Muscle layer of colon (tissue), 2 donors: Measurements from ENCODE around the gene ACTG1.

Experiments used
- H3K27ac ChIP-seq: one replicate; pipeline ENCODE4 v1.7.0; 2013; ENCODE audit warnings: low read depth, mild to moderate bottlenecking, low read length, moderate library complexity
- H3K27me3 ChIP-seq, 2 donors: one replicate each; pipeline ENCODE4 v1.7.0; 2013; ENCODE audit warnings: low read length in 2 of 2, mild to moderate bottlenecking in 2 of 2; ENCODE audit not compliant: insufficient read depth in 2 of 2, control insufficient read depth in 1 of 2
- H3K36me3 ChIP-seq: one replicate; pipeline ENCODE4 v1.7.0; 2013; ENCODE audit warnings: mild to moderate bottlenecking, low read length; ENCODE audit not compliant: insufficient read depth
- H3K4me1 ChIP-seq: one replicate; pipeline ENCODE4 v1.7.0; 2013; ENCODE audit warnings: mild to moderate bottlenecking, low read length; ENCODE audit not compliant: insufficient read depth
- H3K4me3 ChIP-seq, 2 donors: one replicate each; pipeline ENCODE4 v1.7.0; 2013; ENCODE audit warnings: low read length in 2 of 2, low read depth in 1 of 2, mild to moderate bottlenecking in 1 of 2, moderate library complexity in 1 of 2
- H3K9ac ChIP-seq: one replicate; pipeline ENCODE4 v1.7.0; 2013; ENCODE audit warnings: low read length
- H3K9me3 ChIP-seq: one replicate; pipeline ENCODE4 v1.7.0; 2013; ENCODE audit warnings: mild to moderate bottlenecking, low read length
- donor health status: abdominal sarcoma.
- donor health status: Adenocarcinoma of cecum.

Gene ACTG1

DNA sequence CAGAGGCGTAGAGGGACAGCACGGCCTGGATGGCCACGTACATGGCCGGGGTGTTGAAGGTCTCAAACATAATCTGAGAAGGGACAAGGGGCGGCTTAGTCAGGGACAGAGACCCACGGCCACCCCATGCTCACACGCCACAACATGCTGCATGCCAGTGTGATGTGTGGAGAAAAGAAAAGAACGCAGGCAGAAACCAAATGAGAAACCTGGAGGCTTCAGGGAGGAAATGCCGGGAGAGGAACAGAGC is 1.1 kb downstream of the ACTG1 start:
- peak overlapping the region; percentile 77 to 78 for H3K4me3 ChIP-seq
- H3K9me3 ChIP-seq = no peaks in the 10 kb centered on the region
- no peaks in the 10 kb centered on the region for H3K27me3 ChIP-seq
- peak overlapping the region; percentile 85 for H3K9ac ChIP-seq
- H3K4me1 ChIP-seq = peaks cover 14% of the 10 kb centered on the region
- H3K36me3 ChIP-seq = peaks cover 38% of the 10 kb centered on the region
- peak overlapping the region; percentile 90 for H3K27ac ChIP-seq

DNA sequence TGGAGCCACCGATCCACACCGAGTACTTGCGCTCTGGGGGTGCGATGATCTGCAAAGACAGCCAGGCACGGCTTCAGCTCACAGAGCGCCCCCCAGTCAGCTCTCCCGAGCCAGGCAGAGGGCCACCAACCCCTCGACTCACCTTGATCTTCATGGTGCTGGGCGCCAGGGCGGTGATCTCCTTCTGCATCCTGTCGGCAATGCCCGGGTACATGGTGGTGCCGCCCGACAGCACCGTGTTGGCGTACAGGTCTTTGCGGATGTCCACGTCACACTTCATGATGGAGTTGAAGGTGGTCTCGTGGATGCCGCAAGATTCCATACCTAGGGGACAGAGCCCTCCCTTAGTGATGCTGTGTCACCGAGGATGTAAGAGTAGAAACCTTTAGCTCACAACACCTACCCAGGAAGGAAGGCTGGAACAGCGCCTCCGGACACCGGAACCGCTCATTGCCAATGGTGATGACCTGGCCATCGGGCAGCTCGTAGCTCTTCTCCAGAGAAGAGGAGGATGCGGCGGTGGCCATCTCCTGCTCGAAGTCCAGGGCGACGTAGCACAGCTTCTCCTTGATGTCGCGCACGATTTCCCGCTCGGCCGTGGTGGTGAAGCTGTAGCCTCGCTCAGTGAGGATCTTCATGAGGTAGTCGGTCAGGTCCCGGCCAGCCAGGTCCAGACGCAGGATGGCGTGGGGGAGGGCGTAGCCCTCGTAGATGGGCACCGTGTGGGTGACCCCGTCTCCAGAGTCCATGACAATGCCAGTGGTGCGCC is 1.6 kb downstream of the ACTG1 start:
- Histone ChIP-seq H3K4me3 (peak overlapping the region; percentile 77 to 78), H3K4me1 (peaks cover 10% of the 10 kb centered on the region), H3K27ac (peak overlapping the region; percentile 90), H3K36me3 (peaks cover 38% of the 10 kb centered on the region), H3K9me3 (no peaks in the 10 kb centered on the region), H3K9ac (peak overlapping the region; percentile 85), H3K27me3 (no peaks in the 10 kb centered on the region)

DNA sequence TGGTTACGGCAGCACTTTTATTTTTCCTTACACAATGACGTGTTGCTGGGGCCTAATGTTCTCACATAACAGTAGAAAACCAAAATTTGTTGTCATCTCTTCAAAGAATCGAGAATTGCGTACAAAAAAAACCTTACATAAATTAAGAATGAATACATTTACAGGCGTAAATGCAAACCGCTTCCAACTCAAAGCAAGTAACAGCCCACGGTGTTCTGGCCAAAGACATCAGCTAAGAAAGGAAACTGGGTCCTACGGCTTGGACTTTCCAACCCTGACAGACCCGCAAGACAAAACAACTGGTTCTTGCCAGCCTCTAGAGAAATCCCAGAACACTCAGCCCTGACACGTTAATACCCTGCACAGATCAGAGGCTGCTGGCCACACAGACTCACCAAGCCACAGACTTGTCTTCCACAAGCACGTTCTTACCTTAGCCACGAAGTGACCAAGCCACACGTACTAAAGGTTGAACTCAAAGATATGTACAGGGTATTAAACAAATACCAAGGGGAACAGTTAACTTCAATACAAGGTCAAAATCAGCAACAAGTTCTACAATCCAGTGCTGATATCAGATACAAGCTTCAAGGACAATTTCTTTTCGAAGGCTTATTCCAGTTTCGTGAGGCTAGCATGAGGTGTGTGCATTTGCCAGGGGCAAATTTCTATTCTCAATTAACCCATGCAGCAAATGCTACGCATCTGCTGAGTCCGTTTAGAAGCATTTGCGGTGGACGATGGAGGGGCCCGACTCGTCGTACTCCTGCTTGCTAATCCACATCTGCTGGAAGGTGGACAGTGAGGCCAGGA is 2.4 kb downstream of the ACTG1 start:
- no peaks in the 10 kb centered on the region for H3K9me3 ChIP-seq
- H3K36me3 ChIP-seq = peaks cover 38% of the 10 kb centered on the region
- peak overlapping the region; percentile 77 to 78 for H3K4me3 ChIP-seq
- peak overlapping the region; percentile 85 for H3K9ac ChIP-seq
- H3K27me3 ChIP-seq = no peaks in the 10 kb centered on the region
- peaks cover 10% of the 10 kb centered on the region for H3K4me1 ChIP-seq
- H3K27ac ChIP-seq = peak overlapping the region; percentile 90

DNA sequence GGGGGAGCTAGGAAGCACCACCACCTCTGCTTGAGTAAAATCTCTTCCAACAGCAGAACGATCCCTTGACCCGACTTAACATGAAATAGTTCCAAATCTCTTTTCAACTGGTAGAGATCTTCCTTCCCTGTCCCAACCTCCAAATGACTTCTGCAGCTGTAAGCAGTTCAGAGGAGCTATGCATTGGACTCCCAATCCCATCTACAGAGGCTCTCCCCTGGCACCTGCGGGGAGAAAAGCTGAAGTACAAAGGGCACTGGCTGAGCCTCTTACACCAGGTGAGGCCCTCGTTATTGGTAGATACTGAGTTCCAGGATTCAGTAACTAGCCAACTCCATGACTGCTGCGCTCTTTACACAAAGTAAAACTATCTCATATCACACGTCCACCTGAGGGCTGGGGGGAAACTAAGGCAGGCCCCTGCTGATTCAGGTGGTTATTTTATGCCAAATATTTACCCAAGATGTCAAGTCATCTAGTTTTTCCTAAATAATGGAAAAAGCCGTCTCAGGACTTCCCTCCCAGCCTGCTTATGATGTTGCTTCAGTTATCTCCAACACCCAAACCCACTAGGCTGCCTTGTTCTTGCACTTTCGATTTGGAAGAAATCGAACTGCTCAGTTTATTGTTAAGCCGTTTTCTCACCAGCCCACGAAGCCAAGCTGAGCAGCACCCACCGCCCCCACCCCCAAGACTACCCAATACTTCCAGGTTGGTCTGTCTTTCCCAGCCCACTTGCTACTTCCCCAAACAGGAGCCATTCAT is 3.2 kb downstream of the ACTG1 start:
- no peaks in the 10 kb centered on the region for H3K27me3 ChIP-seq

DNA sequence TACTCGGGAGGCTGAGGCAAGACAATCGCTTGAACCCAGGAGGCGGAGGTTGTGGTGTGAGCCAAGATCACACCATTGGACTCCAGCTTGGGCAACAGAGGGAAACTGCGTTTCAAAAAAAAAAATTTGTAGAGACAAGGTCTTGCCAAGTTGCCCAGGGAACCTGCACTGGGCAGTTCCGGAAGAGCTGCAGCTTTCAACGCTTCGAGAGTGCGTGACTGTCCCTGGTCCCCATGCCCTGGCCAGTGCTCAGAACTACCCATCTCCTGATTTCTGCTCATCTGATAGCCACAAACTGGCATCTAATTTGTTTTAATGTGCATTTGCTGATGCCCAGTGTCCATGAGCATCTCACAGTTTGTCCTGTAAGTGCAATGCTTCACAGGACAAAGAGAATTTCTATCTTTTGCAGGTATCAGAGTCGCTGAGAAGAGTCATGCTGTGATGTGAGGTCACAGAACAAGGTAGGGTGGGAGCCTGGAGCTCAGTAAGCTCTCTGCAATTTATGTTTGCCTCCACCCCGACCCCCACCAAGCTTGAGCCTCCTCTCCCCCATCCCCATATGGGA is 3.9 kb downstream of the ACTG1 start:
- Histone ChIP-seq H3K27me3 (no peaks in the 10 kb centered on the region), H3K4me1 (peaks cover 10% of the 10 kb centered on the region), H3K27ac (peak overlapping the region; percentile 74), H3K36me3 (peaks cover 38% of the 10 kb centered on the region), H3K4me3 (peak overlapping the region; percentile 77 to 78), H3K9me3 (no peaks in the 10 kb centered on the region), H3K9ac (peak overlapping the region; percentile 85)

More for the DNA sequence above, 3.2 kb downstream of the ACTG1 start:
- Histone ChIP-seq H3K9ac (peak overlapping the region; percentile 85), H3K4me1 (peaks cover 10% of the 10 kb centered on the region), H3K4me3 (peak overlapping the region; percentile 77 to 78), H3K9me3 (no peaks in the 10 kb centered on the region), H3K27ac (peak overlapping the region; percentile 74), H3K36me3 (peaks cover 38% of the 10 kb centered on the region)

DNA sequence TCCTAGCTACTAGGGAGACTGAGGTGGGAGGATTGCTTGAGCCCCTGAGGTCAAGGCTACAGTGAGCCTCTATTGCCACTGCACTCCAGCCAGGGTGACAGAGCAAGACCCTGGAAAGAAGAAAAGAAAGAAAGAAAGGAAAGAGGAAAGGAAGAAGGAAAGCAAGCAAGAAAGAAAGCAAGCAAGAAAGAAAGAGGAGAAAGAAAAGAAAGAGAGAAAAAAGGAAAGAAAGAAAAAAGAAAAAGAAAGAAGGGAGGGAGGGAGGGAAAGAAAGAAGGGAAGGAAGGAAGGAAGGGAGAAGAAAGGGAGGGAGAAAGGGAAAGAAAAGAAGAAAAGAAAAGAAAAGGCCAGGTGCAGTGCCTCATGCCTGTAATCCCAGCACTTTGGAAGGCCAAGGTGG is 9.0 kb downstream of the ACTG1 start:
- no peak overlapping the region for H3K4me3 ChIP-seq
- H3K4me1 ChIP-seq = peaks cover 3% of the 10 kb centered on the region
- no peak overlapping the region for H3K27ac ChIP-seq

DNA sequence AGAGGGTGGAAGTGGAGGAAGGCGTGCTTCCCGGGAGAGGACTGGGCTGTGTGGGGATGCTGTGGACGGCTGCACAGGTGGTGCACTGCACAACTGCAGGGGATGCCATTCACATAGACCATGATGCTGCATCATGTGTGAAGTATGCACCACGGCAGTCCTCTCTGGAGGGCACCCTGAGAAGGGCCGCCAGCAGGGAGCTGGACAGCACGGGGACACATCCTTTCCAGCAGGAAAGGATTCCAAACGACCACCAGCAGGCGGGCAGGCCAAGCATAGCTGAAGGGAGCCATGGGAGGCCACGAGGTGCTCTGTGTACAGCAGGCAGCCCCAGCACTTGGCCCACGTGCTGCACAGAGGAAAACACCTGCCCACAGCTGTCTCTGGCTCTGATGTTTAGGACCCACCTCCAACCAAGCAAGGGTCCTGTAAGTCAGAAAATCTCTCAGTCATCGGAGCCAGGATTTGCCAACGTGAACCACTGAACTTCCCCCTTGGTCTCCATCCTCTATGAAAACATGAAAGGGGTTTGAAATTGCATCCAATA is 10.1 kb downstream of the ACTG1 start:
- Histone ChIP-seq H3K27ac (no peak overlapping the region), H3K9me3 (no peaks in the 10 kb centered on the region), H3K4me1 (no peaks in the 10 kb centered on the region), H3K9ac (no peak overlapping the region), H3K4me3 (no peak overlapping the region), H3K36me3 (no peaks in the 10 kb centered on the region), H3K27me3 (no peaks in the 10 kb centered on the region)

More for the DNA sequence above, 9.0 kb downstream of the ACTG1 start:
- Histone ChIP-seq H3K9me3 (no peaks in the 10 kb centered on the region), H3K9ac (no peak overlapping the region), H3K36me3 (peaks cover 2% of the 10 kb centered on the region), H3K27me3 (no peaks in the 10 kb centered on the region)

DNA sequence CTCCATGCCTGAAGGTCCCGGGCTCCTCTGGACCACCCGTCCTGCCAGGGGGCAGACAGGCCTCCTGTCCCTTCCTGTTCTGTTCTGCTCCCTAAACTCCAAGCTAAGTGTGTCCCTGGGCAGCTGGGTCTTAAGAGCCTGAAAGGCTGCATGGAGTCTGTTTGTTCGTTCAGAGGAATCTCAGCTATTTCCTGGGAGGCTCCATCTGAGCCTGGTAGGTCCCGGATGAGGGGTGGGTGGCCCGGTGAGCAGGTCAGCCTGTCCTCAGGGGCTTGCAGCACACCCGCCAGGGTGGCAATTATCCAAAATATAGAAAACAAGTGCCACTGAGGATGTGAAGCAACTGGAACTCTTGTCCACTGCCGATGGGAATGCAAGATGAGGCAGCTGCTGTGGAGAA is 12.6 kb downstream of the ACTG1 start:
- Histone ChIP-seq H3K4me3 (no peak overlapping the region), H3K9ac (no peak overlapping the region), H3K36me3 (no peaks in the 10 kb centered on the region), H3K4me1 (no peaks in the 10 kb centered on the region), H3K27me3 (no peaks in the 10 kb centered on the region), H3K27ac (no peak overlapping the region), H3K9me3 (no peaks in the 10 kb centered on the region)

DNA sequence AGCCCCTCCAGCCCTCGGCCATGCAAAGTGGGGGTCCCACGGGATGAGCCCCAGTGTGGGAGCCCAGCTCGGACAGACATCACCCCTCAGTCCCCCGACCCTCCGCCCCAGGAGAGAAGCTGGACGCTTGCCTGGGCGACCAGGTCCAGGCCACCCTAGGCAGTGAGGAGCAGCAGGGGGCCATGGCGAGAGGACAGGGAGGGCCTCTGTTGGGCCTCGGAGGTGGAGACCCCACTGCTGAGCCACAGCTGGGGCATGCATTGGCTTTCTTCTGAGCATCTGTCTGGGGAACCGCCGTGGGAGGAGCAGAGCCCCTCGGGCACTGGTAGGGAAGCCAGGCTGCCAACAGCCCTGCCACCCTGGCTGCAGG is 13.0 kb downstream of the ACTG1 start:
- no peaks in the 10 kb centered on the region for H3K36me3 ChIP-seq
- H3K9ac ChIP-seq = no peak overlapping the region
- H3K9me3 ChIP-seq = no peaks in the 10 kb centered on the region
- no peak overlapping the region for H3K4me3 ChIP-seq
- peaks cover 0 to 3% of the 10 kb centered on the region in 2 donors for H3K27me3 ChIP-seq
- no peak overlapping the region for H3K27ac ChIP-seq
- H3K4me1 ChIP-seq = no peaks in the 10 kb centered on the region

DNA sequence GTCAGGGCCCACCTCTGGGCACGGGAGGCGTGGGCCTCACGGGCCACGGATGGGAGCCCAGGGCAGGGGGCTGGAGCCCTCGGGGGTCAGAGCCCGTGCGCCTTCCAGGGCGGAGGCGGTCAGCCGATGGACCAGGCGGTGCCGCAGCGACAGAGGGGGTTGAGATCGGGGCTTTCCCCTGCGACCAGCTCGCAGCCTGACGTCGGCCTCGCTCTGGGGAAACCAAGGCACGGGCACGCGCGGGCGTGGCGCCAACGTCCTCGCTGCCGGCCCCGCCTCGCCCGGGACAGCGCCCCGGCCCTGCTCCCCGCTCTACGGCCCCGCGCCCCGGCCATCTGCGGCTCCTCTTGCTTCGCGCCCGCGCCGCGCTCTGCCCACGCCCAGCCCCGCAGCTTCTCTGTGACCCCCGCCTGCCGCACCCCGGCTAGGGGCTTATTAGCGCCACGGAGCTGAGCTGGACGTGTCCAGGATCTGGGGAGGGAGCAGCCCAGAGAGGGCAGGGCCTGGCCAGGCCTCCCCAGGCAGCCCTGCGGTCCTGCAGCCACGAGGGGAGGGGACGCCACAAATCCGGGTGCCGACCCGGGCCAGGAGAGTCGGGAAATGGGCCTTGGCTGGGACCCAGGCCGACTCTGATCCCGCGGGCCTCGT is 13.5 kb downstream of the ACTG1 start:
- Histone ChIP-seq H3K4me3 (no peak overlapping the region), H3K36me3 (no peaks in the 10 kb centered on the region), H3K4me1 (no peaks in the 10 kb centered on the region), H3K27ac (no peak overlapping the region), H3K9ac (no peak overlapping the region), H3K27me3 (peaks cover 0 to 7% of the 10 kb centered on the region in 2 donors), H3K9me3 (no peaks in the 10 kb centered on the region)
